Panc1 (cell line): Measurements from ENCODE around the gene RTL5. TPM values are rescaled to one million over a fixed set of nuclear protein-coding genes. Genes with fewer than 3 reads are reported as not detected.

Experiments
- ATAC-seq: fragments of 200-7000 bp; cut with Tn5 transposase; 2 replicates; pipeline ENCODE4 v1.9.1; 2020; ENCODE audit warnings: mild to moderate bottlenecking, moderate library complexity
- BruUV-seq: library from RNA; stranded (reverse); fragments of 400-500 nt; replicated peaks from 2 replicates; lab custom pipeline; 2021; lab: Mats Ljungman, UMichigan
- CTCF ChIA-PET: fragments of 300-600 bp; sonication (Branson Sonifier 250); formaldehyde crosslinking; loops from one replicate; lab custom pipeline; 2022; ENCODE audit warnings: antibody characterized with exemption; lab: Charles Lee
- POLR2A ChIA-PET: fragments of 300-600 bp; sonication (Branson Sonifier 250); formaldehyde crosslinking; loops from one replicate; lab custom pipeline; 2022; ENCODE audit warnings: antibody characterized with exemption; lab: Charles Lee
- DNase-seq: peaks from one replicate; pipeline ENCODE4 v3.0.0-alpha.2; 2010; ENCODE audit warnings: low read depth, low spot score
- H3K27ac ChIP-seq: 2 replicates; pipeline ENCODE4 v1.5.1; 2011; ENCODE audit warnings: mild to moderate bottlenecking, low read length, inconsistent platforms
- H3K27me3 ChIP-seq: fragments of 200-500 bp; sonication (Bioruptor generic); 2 replicates; pipeline ENCODE4 v1.6.0; 2014; ENCODE audit warnings: low read length, inconsistent platforms; ENCODE audit not compliant: control insufficient read depth, insufficient read depth
- H3K36me3 ChIP-seq: fragments of 200-500 bp; sonication (Bioruptor generic); 2 replicates; pipeline ENCODE4 v1.5.1; 2014; ENCODE audit warnings: inconsistent platforms, mild to moderate bottlenecking, low read length, moderate library complexity; ENCODE audit not compliant: control insufficient read depth, insufficient read depth
- H3K4me1 ChIP-seq: 2 replicates; pipeline ENCODE4 v1.5.1; 2011; ENCODE audit warnings: inconsistent platforms, mild to moderate bottlenecking, low read length, moderate library complexity; ENCODE audit not compliant: control insufficient read depth, insufficient read depth
- H3K4me3 ChIP-seq, 2 experiments: 2 replicates each; pipeline ENCODE4 v1.5.1; 2011 to 2012; ENCODE audit warnings: low read depth in 2 of 2, low read length in 2 of 2, mild to moderate bottlenecking in 2 of 2, inconsistent platforms in 1 of 2, moderate library complexity in 1 of 2
- H3K9me3 ChIP-seq: fragments of 200-500 bp; sonication (Bioruptor generic); 2 replicates; pipeline ENCODE4 v1.5.1; 2014; ENCODE audit warnings: low read depth, mild to moderate bottlenecking, inconsistent platforms, low read length, moderate library complexity; ENCODE audit not compliant: control insufficient read depth, insufficient read depth
- CTCF ChIP-seq: fragments of 450-650 bp; IDR thresholded peaks from 2 replicates; pipeline ENCODE4 v1.5.1; 2017; ENCODE audit warnings: mild to moderate bottlenecking
- POLR2AphosphoS5 ChIP-seq: IDR thresholded peaks from 2 replicates; pipeline ENCODE4 v1.6.1; 2012; ENCODE audit warnings: mild to moderate bottlenecking, low read depth, low read length, moderate library complexity
- REST ChIP-seq, 2 experiments: IDR thresholded peaks; 2 replicates each; pipeline ENCODE4 v1.6.1; 2011 to 2012; ENCODE audit warnings: low read depth in 2 of 2, control low read depth in 1 of 2, low read length in 1 of 2, mild to moderate bottlenecking in 1 of 2, moderate library complexity in 1 of 2; ENCODE audit not compliant: insufficient read depth in 1 of 2
- SIN3A ChIP-seq: IDR thresholded peaks from 2 replicates; pipeline ENCODE4 v1.6.1; 2012; ENCODE audit warnings: low read depth, mild to moderate bottlenecking, low read length, moderate library complexity, borderline replicate concordance; ENCODE audit not compliant: insufficient read depth
- TCF7L2 ChIP-seq: IDR thresholded peaks from 2 replicates; pipeline ENCODE4 v1.6.1; 2011; ENCODE audit warnings: mild to moderate bottlenecking, low read depth, low read length, inconsistent platforms
- in situ Hi-C: cut with HindIII; loops from 2 replicates; pipeline ENCODE4 v1.10.0; 2016; ENCODE audit warnings: low sequenced_read_pairs, low pct_unique_long_range_greater_than_20kb
- intact Hi-C: fragments of 100-400 bp; cut with micrococcal nuclease; formaldehyde crosslinking; loops from one replicate; pipeline ENCODE4 v1.10.0; 2022; ENCODE audit not compliant: unreplicated experiment
- total RNA-seq: library from RNA; stranded (reverse); gene quantifications from one replicate; pipeline ENCODE4 v1.2.1, GENCODE V29; 2021; ENCODE audit not compliant: unreplicated experiment

RTL5 gene
- total RNA-seq, 1 experiment from 2014 or later: 11.0 TPM

GRCh38 chrX:72078411-72078810 lies 53.3 kb downstream of the RTL5 start:
- Histone ChIP-seq H3K4me3 (no peak overlapping the region), H3K4me1 (no peaks in the 10 kb centered on the region), H3K27ac (no peak overlapping the region), H3K9me3 (no peaks in the 10 kb centered on the region), H3K27me3 (no peaks in the 10 kb centered on the region), H3K36me3 (no peaks in the 10 kb centered on the region)
- ATAC-seq (no peak), DNase-seq (no peak)
- TF ChIP-seq REST (IDR thresholded peaks at IDR 0.05; ENCODE audit: insufficient read depth in 1 of 2, low read depth in 2 of 2, low read length in 1 of 2) (no peak), CTCF (no peak), SIN3A (no peak), POLR2AphosphoS5 (no peak), TCF7L2 (no peak)
- intact Hi-C loops (no loop called here), in situ Hi-C loops (no loop called here)
- POLR2A ChIA-PET: no interaction called here
- CTCF ChIA-PET: no interaction called here
- BruUV-seq: no TSS peak

Other genes starting within 250 kb of the RTL5 start
- 0.36 TPM for gene NHSL2, start 221.1 kb downstream of the RTL5 start, total RNA-seq
- 11.5 TPM for gene PIN4, start 49.8 kb upstream of the RTL5 start, total RNA-seq
- gene ERCC6L, start 107.1 kb upstream of the RTL5 start, total RNA-seq: 17.3 TPM
- gene RPS4X, start 145.3 kb upstream of the RTL5 start, total RNA-seq: 704 TPM
- 0.36 TPM for gene CITED1, start 174.0 kb upstream of the RTL5 start, total RNA-seq